Stimulated activated naive CD8-positive, alpha-beta T cell treated with anti-CD3 and anti-CD28 coated beads, Interleukin-15, Interleukin-2, amounts not matched to agents 100 ng/mL and 50 ng/mL, for 24 hours (primary cell): ENCODE results near the gene TMPRSS6.

Experiments
- H3K27ac Mint-ChIP-seq: one replicate; pipeline ENCODE4 v1.8.0; 2021; ENCODE audit warnings: mild to moderate bottlenecking, mixed read lengths
- H3K27me3 Mint-ChIP-seq: one replicate; pipeline ENCODE4 v1.8.0; 2021; ENCODE audit warnings: mixed read lengths
- H3K36me3 Mint-ChIP-seq: one replicate; pipeline ENCODE4 v1.8.0; 2021; ENCODE audit warnings: low read depth, mixed read lengths
- H3K4me1 Mint-ChIP-seq: one replicate; pipeline ENCODE4 v1.8.0; 2021; ENCODE audit warnings: low read depth, mixed read lengths
- H3K4me3 Mint-ChIP-seq: one replicate; pipeline ENCODE4 v1.8.0; 2021; ENCODE audit warnings: mild to moderate bottlenecking, mixed read lengths
- H3K9me3 Mint-ChIP-seq: one replicate; pipeline ENCODE4 v1.8.0; 2021; ENCODE audit warnings: mixed read lengths

The TMPRSS6 gene

GRCh38 chr22:37146507-37147180 lies 37.1 kb upstream of the TMPRSS6 start:
- Mint-ChIP-seq H3K4me1 (peaks cover 77% of the 10 kb centered on the region), H3K4me3 (peak overlapping the region; percentile 84), H3K36me3 (peaks cover 30% of the 10 kb centered on the region), H3K27ac (peak overlapping the region; percentile 99), H3K27me3 (no peaks in the 10 kb centered on the region), H3K9me3 (peaks cover 4% of the 10 kb centered on the region)

DNA sequence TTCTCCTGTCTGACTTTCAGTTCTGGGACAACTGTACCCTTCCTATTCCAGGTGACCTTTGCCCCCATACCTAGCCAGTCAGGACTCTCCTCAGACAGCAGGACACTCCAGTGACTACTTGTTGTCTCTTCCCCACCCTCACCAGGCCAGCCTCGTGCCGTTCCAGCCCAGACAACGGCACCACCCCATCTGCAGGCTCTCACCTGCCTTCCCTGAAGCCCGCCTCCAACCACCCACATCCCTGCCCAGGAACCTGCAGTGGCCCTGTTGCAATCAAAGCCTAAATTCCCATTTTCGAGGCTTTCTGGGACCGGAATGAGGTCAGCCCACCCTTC lies 36.5 kb upstream of the TMPRSS6 start:
- H3K4me3 Mint-ChIP-seq: peak overlapping the region; percentile 84
- H3K36me3 Mint-ChIP-seq: peaks cover 30% of the 10 kb centered on the region
- H3K4me1 Mint-ChIP-seq: peaks cover 76% of the 10 kb centered on the region
- no peaks in the 10 kb centered on the region for H3K27me3 Mint-ChIP-seq
- H3K27ac Mint-ChIP-seq: peak overlapping the region; percentile 99
- peaks cover 4% of the 10 kb centered on the region for H3K9me3 Mint-ChIP-seq

DNA sequence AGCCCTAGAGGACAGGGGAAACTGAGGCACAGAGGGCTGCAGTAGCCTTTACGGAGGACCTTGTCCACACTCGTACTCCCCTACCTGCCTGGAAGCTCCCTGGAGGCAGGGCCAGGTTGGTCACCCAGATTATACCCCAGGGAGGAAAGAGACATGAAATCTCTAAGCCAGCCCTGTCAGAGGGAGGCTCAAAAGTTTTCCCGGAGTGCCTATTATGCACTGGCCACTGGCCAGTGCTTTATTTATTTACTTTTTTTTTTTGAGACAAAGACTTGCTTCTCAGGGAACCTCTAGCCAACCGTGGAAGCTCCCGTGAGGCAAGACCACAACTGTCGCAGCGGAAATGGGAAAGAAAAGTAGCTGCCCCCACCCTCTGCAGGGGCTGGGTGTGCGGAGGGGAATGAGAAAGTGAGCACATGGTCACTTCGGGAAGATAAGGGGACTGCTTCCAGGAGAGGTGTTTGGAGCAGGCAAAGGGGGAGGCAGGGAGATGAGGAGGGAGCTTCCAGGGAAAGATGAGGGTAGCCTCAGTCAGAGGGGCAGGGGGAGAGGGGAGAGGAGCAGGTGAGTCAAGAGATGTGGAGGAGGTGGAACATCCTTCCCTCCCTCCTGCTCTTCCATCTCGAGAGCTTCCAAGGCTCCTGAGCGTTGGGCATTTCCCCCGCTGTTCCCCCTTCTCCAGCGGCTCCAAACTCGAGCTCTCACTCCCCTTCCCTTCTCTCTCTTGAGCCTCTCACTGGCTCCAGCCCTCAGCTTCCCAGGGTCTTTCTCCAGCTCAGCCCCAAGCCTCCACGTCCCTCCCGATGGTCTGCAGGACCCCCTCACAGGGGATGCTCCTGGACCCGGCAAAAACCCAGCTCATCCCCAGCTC lies 35.9 kb upstream of the TMPRSS6 start:
- H3K36me3 Mint-ChIP-seq: peaks cover 33% of the 10 kb centered on the region
- H3K9me3 Mint-ChIP-seq: no peaks in the 10 kb centered on the region
- peak overlapping the region; percentile 99 for H3K27ac Mint-ChIP-seq
- peaks cover 76% of the 10 kb centered on the region for H3K4me1 Mint-ChIP-seq
- H3K4me3 Mint-ChIP-seq: peak overlapping the region; percentile 84
- no peaks in the 10 kb centered on the region for H3K27me3 Mint-ChIP-seq

- Mint-ChIP-seq H3K27ac (peak overlapping the region; percentile 77), H3K9me3 (no peaks in the 10 kb centered on the region), H3K27me3 (no peaks in the 10 kb centered on the region), H3K4me1 (peaks cover 82% of the 10 kb centered on the region), H3K4me3 (no peak overlapping the region), H3K36me3 (peaks cover 40% of the 10 kb centered on the region)
Measured at GRCh38 chr22:37144180-37144554, 34.7 kb upstream of the TMPRSS6 start.

- Mint-ChIP-seq H3K4me3 (no peak overlapping the region), H3K4me1 (peaks cover 87% of the 10 kb centered on the region), H3K36me3 (peaks cover 56% of the 10 kb centered on the region), H3K27me3 (no peaks in the 10 kb centered on the region), H3K27ac (no peak overlapping the region), H3K9me3 (no peaks in the 10 kb centered on the region)
Measured at GRCh38 chr22:37141971-37142370, 32.5 kb upstream of the TMPRSS6 start.

- H3K27me3 Mint-ChIP-seq: no peaks in the 10 kb centered on the region
- H3K9me3 Mint-ChIP-seq: no peaks in the 10 kb centered on the region
- peaks cover 58% of the 10 kb centered on the region for H3K36me3 Mint-ChIP-seq
- peaks cover 87% of the 10 kb centered on the region for H3K4me1 Mint-ChIP-seq
- H3K4me3 Mint-ChIP-seq: no peak overlapping the region
- H3K27ac Mint-ChIP-seq: no peak overlapping the region
Measured at GRCh38 chr22:37141476-37141875, 32.0 kb upstream of the TMPRSS6 start.

DNA sequence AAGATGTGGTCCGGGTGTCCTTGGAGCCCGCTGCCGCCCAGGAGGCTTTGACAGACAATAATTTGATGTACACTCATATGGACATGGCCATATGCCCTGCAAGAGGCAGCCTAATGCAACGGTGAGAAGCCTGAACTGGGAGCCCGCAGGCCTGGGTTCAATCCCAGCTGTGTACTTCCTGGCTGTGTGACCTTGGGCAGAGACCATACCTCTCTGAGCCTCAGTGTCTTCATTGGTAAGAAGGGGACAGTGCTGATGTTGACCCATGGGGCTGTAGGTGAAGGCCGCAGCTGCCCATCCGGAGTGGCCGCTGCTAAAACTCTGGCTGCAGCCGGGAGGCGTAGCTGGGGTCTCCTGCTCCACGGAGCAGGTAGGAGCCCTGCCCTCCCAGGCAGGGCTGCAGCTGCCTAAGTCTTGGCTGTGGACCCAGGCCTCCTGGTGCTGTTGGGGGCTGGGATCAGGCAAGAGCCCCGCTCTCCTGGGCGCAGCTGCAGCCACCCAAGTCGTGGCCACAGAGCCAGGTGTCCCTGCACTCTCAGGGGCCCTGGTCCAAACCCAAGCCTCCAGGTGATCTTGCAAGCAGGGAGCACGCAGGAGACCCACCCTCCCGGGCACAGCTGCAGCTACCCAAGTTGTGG lies 31.3 kb upstream of the TMPRSS6 start:
- H3K9me3 Mint-ChIP-seq: no peaks in the 10 kb centered on the region
- H3K27me3 Mint-ChIP-seq: no peaks in the 10 kb centered on the region
- peak overlapping the region; percentile 88 for H3K27ac Mint-ChIP-seq
- peak overlapping the region; percentile 17 for H3K4me3 Mint-ChIP-seq
- peaks cover 55% of the 10 kb centered on the region for H3K36me3 Mint-ChIP-seq
- peaks cover 81% of the 10 kb centered on the region for H3K4me1 Mint-ChIP-seq

DNA sequence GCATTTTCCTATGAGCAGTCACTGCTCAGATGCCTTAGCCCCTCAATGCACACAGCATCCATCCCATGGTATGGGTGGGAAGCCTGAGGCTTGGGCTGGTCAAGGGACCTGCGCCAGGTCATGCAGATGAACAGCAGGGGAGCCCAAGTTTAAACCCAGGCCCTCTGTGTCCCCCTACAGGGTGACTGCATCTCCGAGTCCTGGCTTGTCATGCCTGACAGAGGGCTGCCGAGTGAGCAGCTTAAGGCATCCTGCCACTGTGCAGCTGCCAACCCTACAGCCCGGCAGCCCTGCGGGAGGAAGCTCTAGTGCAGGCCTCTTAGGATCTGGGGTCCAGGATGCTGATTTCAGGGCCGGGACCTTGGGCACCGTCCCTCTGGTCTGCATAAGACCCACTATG lies 30.2 kb upstream of the TMPRSS6 start:
- H3K36me3 Mint-ChIP-seq: peaks cover 57% of the 10 kb centered on the region

GRCh38 chr22:37138849-37139561 lies 29.5 kb upstream of the TMPRSS6 start:
- peaks cover 60% of the 10 kb centered on the region for H3K36me3 Mint-ChIP-seq
- no peaks in the 10 kb centered on the region for H3K27me3 Mint-ChIP-seq
- no peaks in the 10 kb centered on the region for H3K9me3 Mint-ChIP-seq
- peak overlapping the region; percentile 72 for H3K4me3 Mint-ChIP-seq
- peak overlapping the region; percentile 98 for H3K27ac Mint-ChIP-seq
- H3K4me1 Mint-ChIP-seq: peaks cover 63% of the 10 kb centered on the region

More for the DNA sequence above, 30.2 kb upstream of the TMPRSS6 start:
- peak overlapping the region; percentile 72 for H3K4me3 Mint-ChIP-seq
- no peaks in the 10 kb centered on the region for H3K27me3 Mint-ChIP-seq
- H3K9me3 Mint-ChIP-seq: no peaks in the 10 kb centered on the region
- H3K27ac Mint-ChIP-seq: peak overlapping the region; percentile 98
- H3K4me1 Mint-ChIP-seq: peaks cover 70% of the 10 kb centered on the region

DNA sequence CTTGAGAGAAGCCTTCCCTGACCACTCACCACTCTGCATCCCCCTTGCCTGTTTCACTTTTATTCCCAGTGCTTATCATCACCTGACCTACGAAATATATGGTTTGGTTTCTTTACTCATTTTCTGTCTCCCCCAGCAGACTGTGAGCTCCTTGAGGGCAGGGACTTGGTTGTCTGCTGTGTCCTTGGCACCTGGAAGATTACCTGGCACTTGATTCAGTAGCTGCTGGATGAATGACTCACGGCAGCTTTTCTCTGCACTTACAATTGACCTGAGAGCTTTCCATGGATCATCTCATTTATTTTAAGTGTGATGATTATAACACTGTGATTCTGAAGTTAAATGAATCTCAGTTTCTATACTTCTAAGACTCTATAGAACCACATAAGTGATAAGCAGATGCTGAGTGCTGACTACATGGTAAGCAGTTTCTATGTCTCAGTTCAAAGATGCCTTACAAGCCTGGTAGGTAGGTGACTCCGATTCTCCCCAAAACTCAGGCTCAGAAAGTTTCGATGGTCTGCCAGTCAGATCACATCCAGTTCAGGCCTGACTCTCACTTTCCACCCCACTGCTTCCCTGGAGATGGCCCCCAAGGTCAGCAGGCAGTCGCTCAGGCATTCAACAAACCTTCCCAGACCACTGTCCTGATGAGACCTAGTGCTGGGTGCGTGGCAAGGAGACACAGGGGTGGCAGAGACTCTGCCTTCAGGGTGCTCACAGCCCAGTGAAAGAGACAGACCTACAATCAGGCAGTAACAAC lies 28.6 kb upstream of the TMPRSS6 start:
- H3K36me3 Mint-ChIP-seq: peaks cover 60% of the 10 kb centered on the region
- peak overlapping the region; percentile 72 for H3K4me3 Mint-ChIP-seq
- peak overlapping the region; percentile 98 for H3K27ac Mint-ChIP-seq
- peaks cover 53% of the 10 kb centered on the region for H3K4me1 Mint-ChIP-seq
- H3K9me3 Mint-ChIP-seq: no peaks in the 10 kb centered on the region
- no peaks in the 10 kb centered on the region for H3K27me3 Mint-ChIP-seq

- H3K4me3 Mint-ChIP-seq: no peak overlapping the region
- peaks cover 51% of the 10 kb centered on the region for H3K4me1 Mint-ChIP-seq
- peak overlapping the region; percentile 98 for H3K27ac Mint-ChIP-seq
- H3K27me3 Mint-ChIP-seq: no peaks in the 10 kb centered on the region
- H3K9me3 Mint-ChIP-seq: no peaks in the 10 kb centered on the region
- H3K36me3 Mint-ChIP-seq: peaks cover 63% of the 10 kb centered on the region
Measured at GRCh38 chr22:37137131-37137530, 27.6 kb upstream of the TMPRSS6 start.

DNA sequence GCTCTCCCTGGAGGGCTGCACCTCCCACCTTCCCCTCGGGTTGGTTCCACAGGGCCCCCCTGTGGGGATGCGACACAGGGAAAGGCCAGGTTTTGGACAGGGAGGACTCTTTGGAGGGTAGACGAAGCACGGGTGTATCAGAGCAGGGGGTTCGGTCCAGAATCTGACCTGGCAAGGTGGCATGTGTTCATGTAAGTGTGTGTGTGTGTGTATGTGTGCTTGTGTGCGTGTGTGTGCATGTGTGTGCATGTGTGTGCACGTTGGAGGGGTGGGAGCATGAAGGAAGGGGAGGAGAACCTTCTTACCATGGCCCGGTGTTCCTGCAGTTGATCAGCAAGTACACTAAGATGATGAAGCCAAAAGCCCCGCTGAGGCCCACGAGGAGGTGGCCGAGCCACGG lies 25.5 kb upstream of the TMPRSS6 start:
- Mint-ChIP-seq H3K4me3 (no peak overlapping the region), H3K27ac (peak overlapping the region; percentile 65), H3K4me1 (peaks cover 40% of the 10 kb centered on the region), H3K9me3 (no peaks in the 10 kb centered on the region), H3K36me3 (peaks cover 70% of the 10 kb centered on the region), H3K27me3 (no peaks in the 10 kb centered on the region)

DNA sequence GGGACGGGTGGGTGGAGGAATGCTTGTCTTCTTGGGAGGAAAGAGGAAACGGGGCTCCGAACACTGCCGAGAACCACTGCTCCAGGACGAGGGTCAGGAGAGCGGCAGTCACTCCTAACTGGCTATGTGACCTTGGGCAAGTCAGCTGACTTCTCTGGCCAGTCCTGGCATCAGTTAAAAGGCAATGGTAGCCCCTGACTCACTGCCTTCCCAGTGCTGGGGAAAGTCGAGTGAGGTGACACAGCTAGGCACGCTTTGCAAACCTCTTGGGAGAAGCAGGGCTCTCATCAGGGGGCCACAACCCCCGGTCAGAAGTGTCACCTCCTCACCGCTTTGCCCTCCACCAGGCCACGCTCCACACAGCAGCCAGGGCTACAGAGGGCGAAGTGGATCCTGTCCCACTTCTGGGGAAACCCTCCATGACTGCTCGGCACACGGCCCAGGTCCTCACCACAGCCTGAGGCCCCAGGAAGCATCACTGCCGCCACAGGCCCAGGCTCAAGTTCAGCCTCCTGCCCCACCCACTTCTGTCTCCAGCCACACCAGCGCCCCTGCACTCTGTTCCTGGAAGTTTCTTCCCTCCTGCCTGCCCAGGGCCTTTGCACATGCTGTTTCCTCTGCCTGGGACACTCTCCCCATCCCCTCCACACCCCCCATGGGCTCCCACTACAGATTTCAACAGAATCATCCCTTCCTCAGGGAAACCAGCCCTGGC lies 23.9 kb upstream of the TMPRSS6 start:
- Mint-ChIP-seq H3K4me1 (peaks cover 27% of the 10 kb centered on the region), H3K4me3 (no peak overlapping the region), H3K9me3 (no peaks in the 10 kb centered on the region), H3K36me3 (peaks cover 65% of the 10 kb centered on the region), H3K27ac (peak overlapping the region; percentile 65), H3K27me3 (no peaks in the 10 kb centered on the region)

- no peaks in the 10 kb centered on the region for H3K9me3 Mint-ChIP-seq
- H3K4me1 Mint-ChIP-seq: peaks cover 20% of the 10 kb centered on the region
- peaks cover 59% of the 10 kb centered on the region for H3K36me3 Mint-ChIP-seq
- H3K4me3 Mint-ChIP-seq: no peak overlapping the region
- H3K27me3 Mint-ChIP-seq: no peaks in the 10 kb centered on the region
- H3K27ac Mint-ChIP-seq: peak overlapping the region; percentile 65
Measured at GRCh38 chr22:37132773-37133172, 23.3 kb upstream of the TMPRSS6 start.
